Measurements from ENCODE around the gene RPL7A.
A peak's percentile ranks its signal among the peaks of the same experiment; 100 is the strongest.

DNA sequence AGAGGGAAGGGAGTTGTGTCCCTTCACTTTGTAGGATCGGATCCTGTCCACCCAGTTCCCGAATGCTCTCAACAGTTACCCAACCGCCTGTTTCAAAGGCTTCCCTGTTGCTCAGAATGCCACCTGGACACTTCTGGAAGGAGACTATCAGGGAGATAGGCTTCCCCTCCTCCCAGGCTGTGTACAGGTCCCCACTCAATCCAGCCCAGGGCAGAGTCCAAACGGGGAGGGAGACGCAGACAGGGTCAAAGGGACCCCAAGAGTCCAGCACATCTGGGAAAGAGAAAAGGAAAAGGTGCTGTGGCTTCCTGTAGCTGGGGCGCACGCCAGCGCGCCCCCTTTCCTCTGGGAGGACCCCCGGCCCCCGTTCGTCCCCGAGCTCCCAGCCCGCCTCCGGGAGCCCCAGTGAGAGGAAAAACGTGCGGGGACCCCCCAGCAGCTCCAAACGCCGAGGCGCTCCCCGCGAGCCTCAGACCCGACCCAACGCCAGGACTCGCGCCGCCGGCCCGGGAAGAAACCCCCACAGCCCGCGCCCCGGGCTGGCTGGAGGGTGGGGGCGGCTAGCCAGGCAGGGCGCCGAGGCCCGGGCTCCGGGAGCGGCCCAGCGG, 27.2 kb downstream of the RPL7A start:
- TF ChIP-seq CTCF (conservative IDR thresholded peaks at IDR 0.05; ENCODE audit: low read length) (peak; percentile 48), EZH2phosphoT487 (IDR thresholded peaks at IDR 0.05; ENCODE audit: borderline replicate concordance) (no peak)
